DMS53 treated with DMSO at 0.1 percent for 48 hours (cell line): ENCODE measurements around the gene PSEN2.
"Not testable (repeated sequence)": the region's sequence is repeated elsewhere in the genome, so short reads cannot be mapped to it uniquely, and the experiment has no call there.

Experiments
- DNase-seq: peaks from one replicate; lab custom pipeline; 2025; ENCODE audit not compliant: unreplicated experiment; lab: John Stamatoyannopoulos, UW

The PSEN2 gene

DNA sequence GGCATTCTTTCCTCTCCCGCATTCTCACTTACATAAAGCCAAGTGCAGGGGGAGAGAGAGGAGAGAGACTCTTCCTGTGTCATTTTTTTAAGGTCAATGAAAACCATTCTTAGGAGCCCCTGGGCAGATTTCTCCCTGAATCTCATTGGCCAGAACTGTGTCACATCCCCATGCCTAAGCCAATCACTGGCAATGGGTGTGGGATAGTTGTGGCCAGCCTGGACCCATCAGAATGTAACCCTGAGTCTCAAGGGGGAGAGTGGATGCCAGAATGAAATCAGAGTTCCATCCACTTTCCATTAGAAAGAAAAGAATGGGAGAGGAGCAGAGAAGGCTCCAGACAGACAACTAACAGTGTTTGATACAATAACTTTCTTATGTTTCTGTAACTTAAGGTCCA lies 38.5 kb downstream of the PSEN2 start:
- DNase-seq, result no peak

DNA sequence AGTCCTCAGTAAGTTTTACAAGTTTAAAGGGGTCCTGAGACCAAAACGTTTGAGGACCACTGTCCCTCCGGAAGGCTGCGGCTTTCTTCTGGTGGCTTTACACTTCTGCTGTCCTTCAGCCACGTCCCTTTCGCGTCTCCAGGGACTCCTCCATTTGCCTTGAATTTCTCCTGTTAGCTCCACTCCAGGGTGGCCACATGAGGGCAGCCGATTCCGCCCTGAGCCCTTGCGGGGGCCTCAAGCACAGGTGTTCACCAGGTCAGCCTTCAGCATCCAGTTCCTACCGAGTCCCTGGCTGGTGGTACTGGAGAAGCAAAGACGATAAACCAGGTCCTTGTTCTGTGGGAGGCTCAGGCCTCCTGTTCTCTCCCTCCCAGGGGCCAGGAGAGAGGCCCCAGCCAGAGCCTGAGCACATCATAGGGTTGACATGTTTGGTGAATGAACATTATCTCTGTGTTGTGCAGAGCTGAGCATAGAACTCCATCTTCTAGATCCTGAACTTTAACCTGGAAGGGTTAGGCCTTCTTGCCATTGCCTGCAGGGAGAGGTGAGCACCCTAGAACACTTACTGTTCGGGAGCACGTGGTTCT lies 42.3 kb downstream of the PSEN2 start:
- DNase-seq, result peak; percentile 45

DNA sequence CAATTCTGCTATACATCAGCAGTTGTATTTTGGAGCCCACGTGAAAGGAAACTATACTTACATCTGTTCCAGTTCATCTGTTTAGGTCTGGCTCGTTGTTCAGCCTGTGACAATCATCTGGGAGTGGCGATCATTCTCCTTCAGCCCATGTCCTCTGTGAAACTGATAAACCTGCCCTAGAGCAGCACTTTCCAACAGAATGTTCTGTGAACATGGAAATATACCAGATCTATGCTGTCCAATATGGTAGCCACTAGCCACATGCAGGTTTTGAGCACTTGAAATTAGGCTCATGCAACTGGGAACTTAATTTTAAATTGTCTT lies 45.2 kb downstream of the PSEN2 start:
- no peak for DNase-seq

DNA sequence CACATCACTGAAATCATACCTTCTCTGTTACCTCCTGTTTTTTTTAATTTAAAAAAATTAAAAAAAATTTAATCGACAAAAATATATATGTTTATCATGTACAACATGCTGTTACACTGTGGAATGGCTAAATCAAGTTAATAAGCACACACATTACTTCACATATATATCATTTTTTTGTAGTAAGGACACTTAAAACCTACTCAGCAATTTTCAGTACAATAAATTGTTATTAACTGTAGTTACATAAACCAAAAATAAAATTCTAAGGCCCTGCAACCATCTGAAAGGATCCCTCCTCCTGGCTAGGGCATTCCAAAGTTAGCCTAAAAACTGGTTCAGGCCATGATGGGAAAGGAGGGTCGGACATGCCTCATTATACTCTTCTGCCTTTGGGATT lies 46.1 kb downstream of the PSEN2 start:
- no peak for DNase-seq

DNA sequence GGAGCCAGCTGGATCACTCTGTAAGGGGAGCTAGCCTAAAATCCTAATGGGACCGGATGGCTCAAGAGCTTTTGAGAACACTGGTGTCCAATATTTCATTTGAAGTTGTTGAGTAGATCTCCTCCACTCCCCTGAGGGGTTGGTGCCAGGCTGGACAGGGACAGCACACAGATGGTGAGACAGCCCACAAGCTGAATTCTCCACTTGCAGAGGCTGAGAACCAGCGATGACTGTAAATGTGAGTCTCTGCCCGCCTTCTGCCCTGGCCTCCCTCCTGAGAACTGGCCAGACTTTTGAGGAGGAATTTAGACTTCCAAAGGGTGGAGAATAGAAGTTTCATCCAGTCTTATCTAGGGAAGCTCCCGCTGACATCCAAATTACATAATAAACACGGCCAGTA lies 49.2 kb downstream of the PSEN2 start:
- DNase-seq, result no peak

DNA sequence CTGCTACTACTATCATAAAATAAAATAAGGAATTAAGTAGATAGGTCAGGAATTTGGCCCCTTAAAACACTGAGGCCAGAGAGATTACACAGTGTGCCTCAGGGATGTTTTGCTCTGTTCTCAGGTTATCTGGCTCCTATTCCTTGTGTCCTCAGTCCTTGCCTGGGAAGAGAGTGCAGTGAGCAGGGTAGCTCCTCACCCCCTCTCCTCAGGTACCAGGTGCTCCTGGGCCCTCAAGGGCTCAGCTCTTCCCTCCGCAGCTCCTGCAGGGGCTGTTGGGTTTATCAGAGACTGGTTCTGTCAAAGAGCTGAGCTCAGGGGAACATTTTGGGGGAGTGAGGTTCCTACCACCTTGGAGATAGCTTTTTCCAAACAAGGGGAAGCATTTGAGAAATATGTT lies 49.6 kb downstream of the PSEN2 start:
- no peak for DNase-seq

DNA sequence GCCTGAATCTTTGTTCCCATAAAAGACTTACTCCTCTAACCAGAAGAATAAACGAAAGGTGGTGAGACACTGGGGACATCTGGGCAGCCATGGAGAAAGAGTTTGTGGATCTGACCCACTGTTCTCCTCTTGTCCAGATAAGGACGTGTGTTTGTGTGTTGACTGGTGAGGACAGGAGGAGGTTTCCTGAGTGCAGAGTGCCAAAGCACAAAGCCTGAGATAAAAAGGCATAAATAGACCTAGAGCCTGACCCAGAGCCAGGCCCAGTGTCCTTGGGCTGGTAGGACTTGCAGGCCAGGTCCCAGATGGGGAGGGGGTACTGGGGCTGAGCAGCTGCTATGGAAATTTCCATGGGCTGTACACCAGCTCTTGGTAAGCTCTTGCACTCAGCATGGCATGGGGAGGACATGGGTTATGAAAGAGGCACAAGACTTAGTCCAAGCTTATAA lies 50.1 kb downstream of the PSEN2 start:
- no peak for DNase-seq

DNA sequence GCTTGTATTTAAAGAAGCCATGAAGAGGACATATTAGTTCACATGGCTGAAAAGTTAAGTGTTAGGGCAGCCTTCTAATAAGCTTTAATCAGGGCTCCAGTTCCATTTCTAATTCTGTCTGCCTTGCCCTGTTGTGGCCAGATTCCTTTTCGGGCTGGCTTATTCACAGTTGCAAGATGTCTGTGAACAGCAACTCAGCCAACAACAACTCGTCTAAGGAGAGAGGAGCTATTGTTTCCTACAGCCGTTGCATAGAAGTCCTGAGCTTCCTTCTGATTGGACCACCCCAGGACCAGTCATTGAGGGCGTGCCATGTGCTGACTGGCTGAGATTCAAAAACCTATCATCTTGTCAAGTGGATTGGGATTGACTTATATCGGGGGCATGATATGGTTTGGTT lies 51.1 kb downstream of the PSEN2 start:
- DNase-seq, result no peak

DNA sequence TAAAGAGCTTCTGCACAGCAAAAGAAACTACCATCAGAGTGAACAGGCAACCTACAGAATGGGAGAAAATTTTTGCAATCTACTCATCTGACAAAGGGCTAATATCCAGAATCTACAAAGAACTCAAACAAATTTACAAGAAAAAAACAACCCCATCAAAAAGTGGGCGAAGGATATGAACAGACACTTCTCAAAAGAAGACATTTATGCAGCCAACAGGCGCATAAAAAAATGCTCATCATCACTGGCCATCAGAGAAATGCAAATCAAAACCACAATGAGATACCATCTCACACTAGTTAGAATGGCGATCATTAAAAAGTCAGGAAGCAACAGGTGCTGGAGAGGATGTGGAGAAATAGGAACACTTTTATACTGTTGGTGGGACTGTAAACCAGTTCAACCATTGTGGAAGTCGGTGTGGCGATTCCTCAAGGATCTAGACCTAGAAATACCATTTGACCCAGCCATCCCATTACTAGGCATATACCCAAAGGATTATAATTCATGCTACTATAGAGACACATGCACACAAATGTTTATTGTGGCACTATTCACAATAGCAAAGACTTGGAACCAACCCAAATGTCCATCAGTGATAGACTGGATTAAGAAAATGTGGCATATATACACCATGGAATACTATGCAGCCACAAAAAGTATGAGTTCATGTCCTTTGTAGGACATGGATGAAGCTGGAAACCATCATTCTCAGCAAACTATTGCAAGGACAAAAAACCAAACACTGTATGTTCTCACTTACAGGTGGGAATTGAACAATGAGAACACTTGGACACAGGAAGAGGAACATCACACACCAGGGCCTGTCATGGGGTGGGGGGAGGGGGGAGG lies 59.1 kb downstream of the PSEN2 start:
- DNase-seq, result not testable (repeated sequence)

DNA sequence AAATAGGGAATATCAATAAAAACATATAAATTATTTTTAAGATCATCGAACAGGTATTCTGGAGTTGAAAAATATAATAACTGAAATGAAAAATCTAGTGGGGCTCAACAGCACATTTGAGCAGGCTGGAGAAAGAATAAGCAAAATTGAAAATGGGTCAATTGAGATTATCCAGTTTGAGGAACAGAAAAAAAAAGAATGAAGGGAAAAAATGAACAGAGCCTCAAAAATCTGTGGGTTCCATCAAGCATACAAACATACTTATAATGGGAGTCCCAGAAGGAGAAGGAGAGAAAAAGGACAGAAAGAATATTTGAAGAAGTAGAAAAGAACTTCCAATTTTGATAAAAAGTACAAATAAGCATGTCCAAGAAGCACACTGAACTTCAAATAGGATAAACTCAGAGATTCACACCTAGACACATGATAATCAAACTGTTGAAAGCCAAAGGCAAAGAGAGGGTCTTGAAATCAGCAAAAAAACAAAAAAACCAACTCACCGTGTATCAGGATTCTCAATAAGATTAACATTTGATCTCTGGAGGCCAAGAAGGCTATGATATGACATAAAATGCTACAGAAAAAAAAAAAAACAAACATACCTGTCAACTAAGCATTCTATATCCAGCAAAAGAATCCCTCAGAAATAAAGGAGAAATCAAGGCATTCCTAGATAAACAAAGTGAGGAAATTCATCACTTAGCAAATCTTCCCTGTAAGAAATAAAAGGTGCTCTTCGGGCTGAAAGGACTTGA lies 64.2 kb downstream of the PSEN2 start:
- DNase-seq, result no peak

DNA sequence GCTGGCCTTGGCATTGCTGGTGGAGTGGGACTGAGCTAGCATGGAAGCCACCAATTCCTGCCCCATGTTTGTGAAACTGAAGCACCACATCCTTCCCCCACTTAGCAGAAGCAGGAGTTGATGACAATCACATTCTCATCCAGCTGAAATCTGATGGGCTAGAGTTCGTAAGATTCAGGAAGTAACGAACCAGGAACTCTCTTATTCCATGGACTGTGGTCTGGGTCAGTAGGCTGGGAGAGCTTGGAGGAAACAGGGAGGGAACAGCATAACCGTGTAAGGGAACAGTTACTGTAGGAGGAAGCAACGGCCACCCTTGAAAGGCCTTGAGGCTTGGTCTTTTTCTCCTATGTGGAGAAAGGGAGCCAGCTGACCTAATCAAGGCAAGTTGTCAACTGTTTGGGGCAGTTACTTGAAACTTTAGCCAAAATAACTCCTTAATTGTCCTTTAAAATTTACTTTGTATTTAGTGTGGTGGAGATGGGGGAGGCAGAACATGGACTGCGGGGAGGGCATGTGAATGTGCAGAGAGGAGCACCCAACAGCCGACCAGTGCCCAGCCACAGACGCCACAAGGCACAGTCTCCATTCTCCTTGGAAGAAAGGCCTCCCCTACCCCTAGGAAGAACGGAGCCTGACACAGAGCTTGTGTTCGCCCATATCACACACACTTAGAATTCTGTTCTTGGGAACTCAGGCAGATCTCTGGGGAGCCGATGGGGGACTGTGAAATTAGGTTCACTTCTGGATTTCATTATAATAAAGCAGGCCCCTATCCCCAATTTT lies 67.7 kb downstream of the PSEN2 start:
- no peak for DNase-seq

DNA sequence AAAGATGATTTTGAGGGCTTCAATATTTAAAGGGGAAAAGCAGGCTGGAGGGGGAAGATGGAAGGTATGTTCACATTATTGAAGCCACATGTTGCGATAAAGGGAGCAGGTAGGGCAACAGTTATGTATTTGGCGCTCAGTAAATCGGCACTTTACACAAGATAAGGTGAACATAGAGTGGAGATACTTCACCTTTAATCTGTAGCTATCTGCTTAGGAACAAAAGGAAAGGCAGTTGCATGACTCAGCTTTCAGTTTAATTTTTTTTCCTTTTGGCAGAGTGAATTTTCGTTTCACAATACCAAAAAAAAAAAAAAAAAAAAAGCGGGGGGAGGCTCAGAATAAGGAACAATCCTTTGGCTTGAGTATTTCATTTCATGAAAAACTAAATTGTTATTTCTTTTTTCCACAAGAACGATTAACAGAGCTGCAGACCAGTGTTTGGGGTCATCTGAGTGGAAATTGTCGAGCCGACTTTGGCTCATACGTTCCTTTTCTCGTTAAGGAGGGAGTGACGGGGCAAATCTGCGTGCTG lies 68.6 kb downstream of the PSEN2 start:
- DNase-seq, result no peak

DNA sequence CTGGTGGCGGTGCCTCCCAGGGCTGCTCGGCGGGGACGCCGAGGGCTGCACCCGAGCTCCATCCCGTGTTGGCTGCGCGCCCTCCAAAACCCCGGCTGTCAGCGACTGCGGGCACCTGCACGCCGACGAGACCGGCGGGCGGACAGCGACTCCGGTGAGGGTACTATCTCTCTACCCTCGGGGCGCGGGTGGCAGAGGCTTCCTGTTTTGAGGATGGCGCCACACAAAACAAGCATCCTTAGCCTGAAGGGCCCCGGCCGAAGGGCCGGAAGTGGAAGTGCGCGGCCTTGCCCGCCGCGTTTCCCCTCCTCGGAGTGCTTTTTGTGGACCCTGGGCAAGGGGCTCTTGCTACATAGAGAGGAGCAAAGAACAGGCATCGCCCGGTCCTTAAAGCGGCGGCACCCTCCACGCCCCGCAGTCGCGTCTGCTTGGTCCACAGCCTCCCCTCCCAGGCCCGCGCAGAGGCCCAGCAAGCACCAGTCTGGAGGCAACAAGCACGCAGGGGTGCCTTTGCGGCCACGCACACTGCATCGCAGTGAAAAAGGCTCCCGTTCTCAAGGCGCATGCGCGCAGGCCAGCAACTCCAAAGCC lies 69.1 kb downstream of the PSEN2 start:
- peak; percentile 58 for DNase-seq

DNA sequence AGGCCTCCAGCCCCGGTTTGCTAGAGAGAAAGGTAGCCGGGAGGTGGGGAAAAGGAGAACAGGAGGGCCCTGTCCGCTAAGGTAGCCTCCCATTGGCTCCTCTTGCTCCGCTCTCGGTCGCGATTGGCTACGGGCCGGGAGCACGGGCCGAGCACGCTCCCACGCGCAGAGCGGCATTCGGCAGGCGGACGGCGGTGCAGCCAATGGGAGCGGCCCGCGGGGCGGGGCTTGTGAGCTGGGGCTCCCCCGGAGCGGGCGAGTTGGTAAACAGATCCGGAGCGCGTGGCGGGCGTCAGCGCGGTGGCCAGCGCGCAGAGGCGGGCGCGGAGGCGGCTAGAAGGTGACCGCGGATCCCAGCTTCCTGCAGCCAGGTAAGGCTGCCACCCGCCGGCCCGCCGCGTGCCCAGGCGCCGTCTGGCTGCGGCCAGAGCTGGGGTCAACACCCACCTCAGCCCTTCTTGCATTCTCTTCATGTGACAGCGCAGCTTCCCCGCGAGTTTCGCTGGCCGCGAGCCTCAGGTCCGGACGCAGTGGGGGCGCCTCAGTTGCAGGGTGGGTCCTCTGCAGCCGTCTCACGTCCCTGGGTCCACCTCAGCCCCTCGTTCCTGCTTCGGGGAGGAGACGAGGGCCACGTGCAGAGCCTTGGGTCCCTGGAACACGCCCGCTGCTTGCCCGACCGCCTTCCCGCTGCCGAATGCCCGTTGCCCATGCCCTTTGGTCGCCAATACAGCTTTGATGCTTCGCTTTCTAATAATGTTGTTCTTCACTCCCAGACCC lies 69.8 kb downstream of the PSEN2 start, which contains the start of gene COQ8A:
COQ8A (plus strand) TSS at position 266 of the 777 bp plus-strand sequence. CDS start 21,092 bp downstream, outside the sequence.
- DNase-seq, result peak; percentile 99

DNA sequence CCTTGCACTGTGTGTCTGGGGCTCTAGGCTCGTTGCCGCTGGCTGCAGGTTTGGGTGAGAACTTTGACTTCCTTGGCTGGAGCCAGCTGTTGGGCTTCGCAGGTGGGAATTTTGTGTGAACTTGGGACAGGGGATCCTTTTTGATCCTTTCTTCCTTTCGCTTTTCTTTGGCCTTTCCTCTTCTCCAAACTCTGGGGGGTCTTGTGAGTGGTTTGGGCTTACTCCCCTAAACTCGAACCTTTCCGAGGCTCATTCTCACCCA lies 70.3 kb downstream of the PSEN2 start:
- no peak for DNase-seq

DNA sequence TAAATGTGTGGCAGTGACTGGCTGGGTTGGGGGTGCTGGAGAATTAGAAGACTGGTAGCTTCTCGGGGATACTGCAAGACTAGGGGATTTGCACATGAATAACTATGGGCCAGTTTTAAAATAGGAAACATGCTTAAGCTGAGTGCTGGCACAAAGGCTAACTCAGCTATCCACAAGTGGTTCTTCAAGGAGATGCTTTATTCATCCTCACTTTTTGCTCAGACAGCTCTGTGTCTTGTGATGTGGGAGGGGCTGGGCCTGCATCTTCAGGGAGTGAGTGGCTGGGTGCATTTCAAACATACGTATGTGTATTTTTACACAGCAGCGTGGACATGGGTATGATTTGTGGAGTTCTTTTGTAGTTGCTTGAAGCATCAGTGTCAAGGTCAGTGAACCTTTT lies 72.0 kb downstream of the PSEN2 start:
- no peak for DNase-seq

DNA sequence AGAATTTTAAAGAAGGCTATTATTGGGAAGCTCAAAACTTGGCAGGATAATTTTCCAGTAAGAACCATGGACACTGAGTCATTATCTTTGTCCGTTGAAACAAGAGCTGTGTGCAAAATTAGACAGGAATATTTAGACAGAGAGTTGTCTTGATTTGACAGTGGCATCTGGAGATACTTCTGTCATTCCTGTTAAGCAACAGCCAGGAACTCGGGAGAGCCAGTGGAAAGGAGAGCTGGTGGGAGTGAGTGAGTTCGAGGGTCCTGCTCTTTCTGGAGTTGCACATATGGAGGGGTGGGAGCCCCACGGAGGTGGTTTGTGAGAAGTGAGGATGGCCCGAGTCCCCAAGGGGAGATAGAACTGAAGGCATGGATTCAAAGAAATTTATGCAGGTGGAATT lies 72.7 kb downstream of the PSEN2 start:
- DNase-seq, result no peak

DNA sequence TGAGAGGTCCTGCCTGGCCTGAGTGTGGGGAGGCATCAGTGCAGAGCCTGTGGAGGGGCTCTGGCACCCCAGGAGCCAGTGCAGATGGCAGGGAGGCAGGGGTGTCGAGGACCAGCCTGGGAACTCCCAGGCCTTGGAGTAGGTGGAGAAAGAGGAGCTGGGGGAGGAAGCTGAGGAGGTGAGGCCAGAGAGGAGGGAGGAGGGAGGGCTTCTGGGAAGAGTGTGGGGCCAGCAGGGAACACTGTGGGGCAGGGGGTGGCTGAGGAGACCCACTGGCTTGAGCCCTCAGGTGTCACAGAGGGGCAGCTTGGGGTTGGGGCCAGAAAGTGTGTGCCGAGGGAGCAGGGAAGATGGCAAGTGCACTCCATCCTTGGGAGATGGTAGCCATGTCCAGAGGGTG lies 73.5 kb downstream of the PSEN2 start:
- DNase-seq, result no peak

DNA sequence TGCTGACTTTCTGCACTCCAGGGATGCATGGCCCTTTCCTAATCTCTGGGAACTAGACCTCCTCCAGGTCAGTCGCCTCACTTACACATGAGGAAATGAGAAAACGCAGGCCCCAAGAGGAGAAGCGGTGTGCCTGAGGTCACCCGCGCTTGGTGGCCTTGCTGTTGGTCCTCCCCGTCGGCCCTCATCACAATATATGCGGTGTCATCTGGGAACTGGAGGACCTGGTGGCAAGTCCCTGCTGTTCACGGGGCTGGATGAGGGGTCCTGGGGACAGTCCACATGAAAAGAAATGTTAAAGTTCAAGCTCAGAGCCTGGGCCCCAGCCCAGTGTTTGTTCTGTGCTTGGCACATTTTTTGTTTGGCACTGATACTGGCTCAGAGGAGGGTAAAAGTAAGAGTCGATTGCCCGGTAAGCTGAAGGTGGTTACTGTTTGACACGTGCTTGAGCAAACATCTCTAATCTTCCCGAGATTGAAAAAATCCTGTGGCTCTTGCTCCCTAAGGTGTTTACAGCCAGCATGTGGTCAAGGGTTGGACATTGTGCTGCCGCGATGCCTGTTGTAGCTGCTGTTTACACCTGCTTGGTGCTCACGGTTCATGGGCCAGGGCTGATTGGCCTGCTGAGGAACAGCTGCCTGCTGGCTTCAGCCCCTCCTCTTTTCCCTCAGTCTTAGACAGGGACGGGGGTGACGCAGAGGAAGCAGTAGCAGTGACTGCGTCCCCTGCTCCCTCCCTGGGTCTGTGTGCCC lies 74.9 kb downstream of the PSEN2 start:
- peak; percentile 79 for DNase-seq
